LHCN-M2 (cell line): Measurements from ENCODE around the gene MLXIP. TPM values are rescaled to one million over a fixed set of nuclear protein-coding genes. Genes with fewer than 3 reads are reported as not detected.

Experiments used
- DNase-seq: peaks from one replicate; pipeline ENCODE4 v3.0.0-alpha.2; 2012; ENCODE audit warnings: low read depth
- total RNA-seq: library from RNA; depleted of rRNA; stranded (reverse); fragments of >200 nt; gene quantifications from 2 replicates; pipeline ENCODE4 v1.2.3, GENCODE V29; 2014

Gene MLXIP
- total RNA-seq, 1 experiment from 2014 or later, result 8.4 TPM

- DNase-seq, result no peak
Measured at GRCh38 chr12:122124370-122124769, 45.8 kb downstream of the MLXIP start.

- peak; percentile 19 for DNase-seq
Measured at GRCh38 chr12:122125452-122126341, 47.1 kb downstream of the MLXIP start.

DNA sequence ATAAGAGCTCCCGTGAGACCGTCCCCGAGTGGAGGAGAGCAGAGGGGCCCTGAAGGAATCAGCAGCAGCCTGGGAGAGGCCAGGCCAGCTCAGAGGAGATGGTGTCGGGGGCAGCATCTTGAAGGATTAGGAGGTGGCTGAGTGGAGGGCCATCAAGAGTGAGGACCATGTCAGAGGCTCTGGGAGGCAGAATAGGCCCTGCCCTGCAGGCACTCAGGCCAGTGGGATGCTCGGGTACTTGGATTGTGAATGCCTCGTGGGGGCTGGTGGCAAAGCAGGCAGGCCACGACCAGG, 47.7 kb downstream of the MLXIP start:
- no peak for DNase-seq

- no peak for DNase-seq
Measured at GRCh38 chr12:122126713-122127597, 48.4 kb downstream of the MLXIP start.

GRCh38 chr12:122127839-122128238, 49.3 kb downstream of the MLXIP start:
- no peak for DNase-seq

- DNase-seq, result no peak
Measured at GRCh38 chr12:122128481-122128880, 49.9 kb downstream of the MLXIP start.

DNA sequence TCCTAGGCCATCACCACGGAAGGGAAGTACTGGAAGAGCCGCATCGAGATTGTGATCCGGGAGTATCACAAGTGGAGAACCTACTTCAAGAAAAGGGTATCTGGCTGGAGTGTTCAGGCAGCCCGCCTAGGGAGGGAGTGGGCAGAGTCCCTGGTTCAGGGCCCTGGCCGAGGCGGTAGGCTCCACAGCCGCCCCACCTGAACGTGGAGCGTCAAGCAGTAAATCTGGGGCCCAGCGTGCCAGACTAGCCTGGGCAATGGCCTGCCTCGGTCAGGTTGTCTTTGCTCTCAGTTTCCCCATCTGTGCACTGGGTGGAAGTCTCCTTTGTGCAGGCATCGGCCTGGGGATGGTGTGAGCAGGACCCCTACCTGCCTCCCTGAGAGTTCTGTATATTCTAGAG, 50.6 kb downstream of the MLXIP start:
- DNase-seq, result no peak

GRCh38 chr12:122130150-122130549, 51.6 kb downstream of the MLXIP start:
- DNase-seq, result peak; percentile 20

GRCh38 chr12:122133192-122133950, 54.8 kb downstream of the MLXIP start:
- DNase-seq, result no peak

GRCh38 chr12:122135437-122136031, 57.0 kb downstream of the MLXIP start:
- no peak for DNase-seq

GRCh38 chr12:122137229-122137628, 58.7 kb downstream of the MLXIP start:
- DNase-seq, result no peak

GRCh38 chr12:122137681-122138080, 59.1 kb downstream of the MLXIP start:
- no peak for DNase-seq

DNA sequence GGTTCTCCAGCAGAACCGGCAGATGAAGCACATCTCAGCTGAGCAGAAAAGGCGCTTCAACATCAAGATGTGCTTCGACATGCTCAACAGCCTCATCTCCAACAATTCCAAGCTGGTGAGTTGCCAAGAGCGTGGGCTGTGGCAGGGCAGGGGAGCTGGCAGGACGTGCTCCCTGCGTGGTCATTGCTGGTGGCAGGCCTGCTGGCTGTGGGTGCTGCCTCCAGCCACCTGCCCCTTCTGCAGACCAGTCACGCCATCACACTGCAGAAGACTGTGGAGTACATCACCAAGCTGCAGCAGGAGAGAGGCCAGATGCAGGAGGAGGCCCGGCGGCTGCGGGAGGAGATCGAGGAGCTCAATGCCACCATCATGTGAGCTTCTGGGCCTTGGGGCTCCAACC, 59.6 kb downstream of the MLXIP start:
- no peak for DNase-seq

DNA sequence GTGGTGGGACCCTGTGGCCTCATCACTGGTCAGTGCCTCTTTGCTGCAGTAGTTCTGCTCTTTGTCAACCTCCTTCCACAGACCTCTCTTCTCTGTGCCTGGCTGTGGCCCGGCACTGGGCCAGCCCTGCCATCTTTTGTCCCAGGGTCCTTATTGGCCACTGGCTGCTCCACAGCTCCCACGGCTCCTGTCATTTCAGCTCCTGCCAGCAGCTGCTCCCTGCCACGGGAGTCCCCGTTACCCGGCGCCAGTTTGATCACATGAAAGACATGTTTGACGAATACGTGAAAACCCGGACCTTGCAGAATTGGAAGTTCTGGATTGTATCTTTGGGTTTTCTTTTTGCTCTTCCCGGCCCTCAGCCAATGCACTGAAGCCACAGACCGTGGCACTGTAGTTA, 60.1 kb downstream of the MLXIP start:
- no peak for DNase-seq

- no peak for DNase-seq
Measured at GRCh38 chr12:122139266-122139665, 60.7 kb downstream of the MLXIP start.

DNA sequence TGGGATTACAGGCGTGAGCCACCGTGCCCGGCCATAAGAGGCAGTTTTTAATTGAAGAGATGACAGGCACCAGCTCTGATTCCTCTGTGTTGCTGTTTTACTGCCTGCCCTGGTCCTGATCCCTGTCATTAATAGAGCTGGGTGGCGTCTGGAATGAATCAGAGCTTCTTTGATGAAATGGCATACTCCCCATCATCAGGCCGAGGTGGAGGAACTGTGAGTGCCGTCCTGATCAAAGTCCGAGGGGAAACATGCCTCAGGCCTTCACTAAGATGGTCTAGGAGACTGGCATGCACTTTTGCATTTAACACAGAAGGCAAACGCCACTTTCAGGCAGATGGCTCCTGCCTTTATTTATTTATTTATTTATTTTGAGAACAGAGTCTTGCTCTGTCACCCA, 61.4 kb downstream of the MLXIP start:
- DNase-seq, result no peak

DNA sequence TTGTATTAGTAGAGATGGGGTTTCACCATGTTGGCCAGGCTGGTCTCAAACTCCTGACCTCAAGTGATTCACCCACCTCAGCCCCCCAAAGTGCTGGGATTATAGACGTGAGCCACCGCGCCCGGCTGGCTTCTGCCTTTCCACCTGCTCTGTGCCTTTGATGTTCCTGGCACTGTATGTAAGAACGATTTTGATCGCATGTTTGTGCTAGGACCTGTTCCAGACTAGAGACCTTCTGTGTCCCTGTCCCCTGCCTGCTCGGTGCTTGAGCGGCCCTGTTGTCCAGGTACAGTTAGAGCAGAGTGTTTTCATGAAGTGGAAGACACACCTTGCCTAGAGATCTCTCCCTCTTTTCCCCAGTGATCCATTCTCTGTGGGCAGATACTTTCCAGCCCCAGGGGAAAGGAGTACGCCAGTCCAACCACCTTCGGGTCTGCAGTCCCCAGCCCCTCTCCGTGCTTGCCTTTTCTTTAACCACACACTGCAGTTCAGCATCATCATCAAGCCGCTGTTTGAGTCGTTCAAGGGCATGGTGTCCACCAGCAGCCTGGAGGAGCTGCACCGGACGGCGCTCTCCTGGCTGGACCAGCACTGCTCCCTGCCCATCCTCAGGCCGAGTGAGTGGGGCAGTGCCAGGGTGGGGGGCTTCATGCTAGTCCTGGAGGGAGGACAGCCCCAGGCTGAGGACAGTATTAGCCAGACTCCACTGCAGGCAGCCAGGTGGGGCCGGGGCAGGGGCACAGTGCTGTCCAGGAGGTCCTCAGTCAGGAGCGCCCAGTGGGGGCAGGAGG, 62.1 kb downstream of the MLXIP start:
- no peak for DNase-seq

DNA sequence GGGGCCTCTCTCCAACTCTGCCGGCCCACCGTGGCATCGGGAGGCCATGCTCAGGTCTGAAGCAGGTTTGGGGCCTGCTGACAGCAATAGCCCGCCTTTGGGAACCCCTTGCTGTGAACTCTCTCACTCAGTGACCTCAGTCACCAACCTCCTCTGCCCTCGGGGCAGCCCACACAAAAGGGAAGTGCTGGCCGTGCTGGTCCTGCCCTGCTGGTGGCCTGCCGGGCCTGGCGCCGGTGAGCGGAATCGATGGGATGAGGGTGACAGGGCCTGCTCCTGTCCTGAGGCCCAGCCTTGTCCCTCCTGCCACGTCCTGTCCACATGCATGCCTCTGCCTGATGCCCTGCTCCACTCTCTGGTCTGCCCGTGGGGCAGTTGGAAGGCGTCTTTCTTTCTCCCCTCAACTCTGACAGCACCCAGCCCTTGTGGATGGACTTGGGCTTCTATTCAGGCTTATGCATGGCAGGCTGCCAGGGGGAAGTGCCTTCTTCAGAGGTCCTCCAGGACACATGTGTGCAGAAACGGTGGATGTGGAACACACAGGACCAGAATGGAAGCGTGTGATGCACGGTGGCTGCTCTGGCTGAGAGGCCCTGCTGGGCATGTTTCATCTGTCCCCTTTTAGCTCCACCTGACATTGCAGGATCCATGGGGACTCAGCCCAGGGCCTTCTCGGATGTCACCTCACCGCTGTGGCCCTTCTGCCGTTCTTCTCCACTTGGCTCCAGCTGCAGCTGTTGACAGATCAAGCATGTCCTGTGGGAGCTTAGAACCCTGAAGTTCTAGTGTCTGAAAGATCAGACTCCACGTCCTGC, 63.6 kb downstream of the MLXIP start:
- no peak for DNase-seq

DNA sequence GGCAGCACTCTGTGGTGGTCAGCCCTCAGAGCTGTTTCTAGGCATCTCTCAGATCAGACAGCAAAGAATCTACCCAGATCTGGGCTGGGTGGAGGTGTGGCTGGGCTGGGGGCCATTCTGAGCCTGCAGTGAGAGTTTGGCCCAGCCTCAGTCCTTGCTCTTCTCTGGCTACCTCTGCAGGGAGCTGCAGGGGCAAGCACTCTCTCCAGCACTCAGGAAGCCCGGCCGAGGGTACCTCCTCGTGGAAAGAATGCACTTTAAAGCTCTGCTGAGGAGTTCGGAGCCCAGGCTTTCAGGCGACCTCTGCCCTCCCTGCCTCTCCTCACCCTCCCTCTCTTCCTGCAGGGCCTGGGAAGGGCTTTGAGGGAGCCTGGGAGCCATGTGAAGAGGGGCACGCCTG, 64.3 kb downstream of the MLXIP start:
- DNase-seq, result no peak

GRCh38 chr12:122144885-122145284, 66.3 kb downstream of the MLXIP start:
- DNase-seq, result no peak
